ENCODE measurements around the gene TXNRD3. TPM values are rescaled to one million over a fixed set of nuclear protein-coding genes. Genes with fewer than 3 reads are reported as not detected.

TXNRD3 gene
- total RNA-seq, 1 donor from 2014 or later: 14.4 TPM

- H3K4me3 Mint-ChIP-seq: no peak overlapping the region
- H3K27ac Mint-ChIP-seq: no peak overlapping the region
- peak; percentile 43 for TF ChIP-seq CTCF (conservative IDR thresholded peaks at IDR 0.05)
- H3K9me3 Mint-ChIP-seq: no peaks in the 10 kb centered on the region
- no peak for DNase-seq (ENCODE audit: extremely low spot score, unreplicated experiment)
- peaks cover 40% of the 10 kb centered on the region for H3K27me3 Mint-ChIP-seq
- H3K36me3 Mint-ChIP-seq: no peaks in the 10 kb centered on the region
- H3K4me1 Mint-ChIP-seq (ENCODE audit: unreplicated experiment): peaks cover 3% of the 10 kb centered on the region
Measured at GRCh38 chr3:126659915-126660886, 5.3 kb upstream of the TXNRD3 start.

- Mint-ChIP-seq H3K27me3 (peaks cover 33% of the 10 kb centered on the region), H3K27ac (no peak overlapping the region), H3K4me1 (ENCODE audit: unreplicated experiment) (peaks cover 11% of the 10 kb centered on the region), H3K4me3 (no peak overlapping the region), H3K36me3 (no peaks in the 10 kb centered on the region), H3K9me3 (no peaks in the 10 kb centered on the region)
- TF ChIP-seq CTCF (conservative IDR thresholded peaks at IDR 0.05): no peak
- DNase-seq (ENCODE audit: extremely low spot score, unreplicated experiment): no peak
Measured at GRCh38 chr3:126658584-126658983, 3.7 kb upstream of the TXNRD3 start.

GRCh38 chr3:126657901-126658300, 3.0 kb upstream of the TXNRD3 start:
- no peaks in the 10 kb centered on the region for H3K36me3 Mint-ChIP-seq
- peaks cover 33% of the 10 kb centered on the region for H3K27me3 Mint-ChIP-seq
- H3K4me3 Mint-ChIP-seq: no peak overlapping the region
- DNase-seq (ENCODE audit: extremely low spot score, unreplicated experiment): no peak
- H3K9me3 Mint-ChIP-seq: no peaks in the 10 kb centered on the region
- no peak for TF ChIP-seq CTCF (conservative IDR thresholded peaks at IDR 0.05)
- peaks cover 16% of the 10 kb centered on the region for H3K4me1 Mint-ChIP-seq (ENCODE audit: unreplicated experiment)
- no peak overlapping the region for H3K27ac Mint-ChIP-seq

GRCh38 chr3:126656371-126657134, 1.6 kb upstream of the TXNRD3 start:
- Mint-ChIP-seq H3K27me3 (peaks cover 25% of the 10 kb centered on the region), H3K27ac (no peak overlapping the region)

GRCh38 chr3:126655887-126656286, 963 bp upstream of the TXNRD3 start:
- no peaks in the 10 kb centered on the region for H3K9me3 Mint-ChIP-seq
- no peak for TF ChIP-seq CTCF (conservative IDR thresholded peaks at IDR 0.05)

More at GRCh38 chr3:126656371-126657134, 1.6 kb upstream of the TXNRD3 start:
- no peak for DNase-seq (ENCODE audit: extremely low spot score, unreplicated experiment)
- Mint-ChIP-seq H3K4me3 (peak overlapping the region; percentile 60), H3K4me1 (ENCODE audit: unreplicated experiment) (peaks cover 16% of the 10 kb centered on the region), H3K9me3 (no peaks in the 10 kb centered on the region), H3K36me3 (no peaks in the 10 kb centered on the region)
- TF ChIP-seq CTCF (conservative IDR thresholded peaks at IDR 0.05): no peak

More at GRCh38 chr3:126655887-126656286, 963 bp upstream of the TXNRD3 start:
- Mint-ChIP-seq H3K36me3 (no peaks in the 10 kb centered on the region), H3K27me3 (peaks cover 18% of the 10 kb centered on the region), H3K4me3 (peak overlapping the region; percentile 93), H3K27ac (no peak overlapping the region), H3K4me1 (ENCODE audit: unreplicated experiment) (peaks cover 16% of the 10 kb centered on the region)
- DNase-seq (ENCODE audit: extremely low spot score, unreplicated experiment): no peak

Data from type B pancreatic cell (in vitro differentiated cells).